Fibroblast of skin of left quadriceps (primary cell): Measurements from ENCODE around the gene RNASEH1.
A peak's percentile ranks its signal among the peaks of the same experiment; 100 is the strongest.

ENCODE experiments used
- DNase-seq, 2 experiments: peaks; one replicate each; pipeline ENCODE4 v3.0.0-alpha.2; 2013; ENCODE audit warnings: low read depth in 2 of 2

RNASEH1 gene

DNA sequence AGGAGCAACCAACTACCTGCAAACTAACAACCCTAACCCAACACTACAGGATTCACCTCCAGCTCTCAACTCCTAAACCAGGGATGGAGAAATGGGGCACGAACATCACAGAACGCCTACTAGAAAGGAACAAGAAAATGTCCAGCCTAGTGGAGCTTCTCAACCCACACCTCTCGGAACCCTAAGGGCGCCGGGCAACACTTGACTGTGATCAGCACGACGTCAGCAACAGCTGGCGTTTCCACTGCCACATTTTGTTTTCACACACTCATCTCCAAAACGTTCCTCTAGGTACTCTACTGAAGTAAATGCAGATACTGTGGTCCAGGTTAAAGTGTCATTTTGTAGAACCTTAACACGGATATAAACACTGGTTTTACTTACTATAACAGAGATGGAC is 4.2 kb downstream of the RNASEH1 start:
- no peak for DNase-seq

DNA sequence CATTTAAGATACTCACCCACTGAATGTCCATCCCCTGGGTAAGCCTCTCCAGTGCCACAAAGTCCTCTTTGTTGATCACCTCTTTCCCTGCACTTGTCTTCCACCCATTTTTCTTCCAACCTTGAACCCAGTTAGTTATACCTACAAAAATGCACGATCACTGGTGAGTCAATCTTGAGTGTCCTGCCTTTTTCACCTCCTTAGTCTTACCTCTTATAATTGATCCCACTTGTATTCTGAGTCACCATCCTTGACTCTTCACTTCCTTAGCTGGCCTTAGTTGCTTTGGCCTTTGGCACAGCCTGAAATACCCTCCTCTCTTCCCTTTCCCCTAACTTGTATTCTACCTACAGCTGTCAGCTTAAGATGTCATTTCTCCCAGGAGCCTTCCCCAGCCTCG is 10.2 kb downstream of the RNASEH1 start:
- no peak for DNase-seq

DNA sequence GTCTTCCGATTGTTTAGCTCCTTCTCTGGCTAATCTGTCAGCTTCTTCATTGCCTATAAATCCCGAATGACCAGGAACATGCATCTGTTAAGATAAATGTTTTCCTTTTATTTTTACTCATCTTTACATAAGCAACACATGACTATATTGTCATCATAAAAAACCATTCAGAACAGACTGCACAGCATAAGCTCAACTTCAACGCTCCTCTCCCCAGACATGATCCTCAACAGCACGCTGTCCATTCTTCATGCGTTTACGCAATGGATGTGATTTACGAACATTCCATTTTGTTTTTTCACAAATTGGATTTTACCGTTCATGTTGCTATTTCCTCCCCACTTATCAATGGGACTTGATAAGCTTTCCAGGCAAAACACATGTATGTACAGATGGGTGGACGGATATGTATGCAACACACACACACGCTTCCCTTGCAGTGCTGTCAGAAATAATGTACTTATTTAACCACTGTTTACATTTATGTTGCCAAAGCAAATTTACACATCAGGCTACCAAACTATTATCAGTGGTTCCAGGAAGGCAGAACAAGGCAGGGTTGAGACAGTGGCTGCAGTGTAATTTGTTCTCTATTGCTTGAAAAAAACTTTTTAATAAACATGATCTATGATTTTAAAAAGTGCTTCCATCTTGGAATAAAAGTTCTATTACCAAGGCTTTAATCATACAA is 12.2 kb downstream of the RNASEH1 start:
- DNase-seq = no peak

DNA sequence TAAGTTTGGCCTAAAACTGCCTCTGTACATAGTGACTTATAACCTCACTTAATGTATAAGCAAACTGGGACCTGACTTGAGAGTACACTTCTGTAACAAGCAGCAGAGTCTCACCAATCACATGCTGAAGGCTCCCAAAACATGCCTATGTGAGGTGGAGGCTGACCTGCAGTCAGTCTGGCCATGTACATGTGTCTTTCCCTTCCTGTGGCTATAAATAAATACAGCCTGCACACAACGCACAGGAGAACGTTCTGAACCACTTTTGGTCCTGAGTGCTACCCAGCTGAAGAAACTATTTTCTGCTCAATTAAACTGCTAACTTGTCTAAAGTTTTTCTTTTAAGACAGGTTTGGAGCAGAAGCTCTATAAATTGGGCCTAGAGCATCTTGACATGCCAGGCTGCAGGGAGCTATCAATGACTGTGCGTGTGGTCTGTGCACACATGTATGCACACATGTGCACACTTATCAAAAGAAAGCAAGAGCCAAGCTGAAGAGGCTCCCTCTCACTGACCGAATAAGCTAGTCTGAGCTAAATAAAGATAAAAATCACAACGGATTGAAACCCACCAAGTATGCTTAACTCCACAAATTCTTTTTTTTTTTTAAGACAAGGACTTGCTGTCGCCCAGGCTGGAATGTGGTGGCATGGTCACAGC is 15.0 kb downstream of the RNASEH1 start:
- no peak for DNase-seq

DNA sequence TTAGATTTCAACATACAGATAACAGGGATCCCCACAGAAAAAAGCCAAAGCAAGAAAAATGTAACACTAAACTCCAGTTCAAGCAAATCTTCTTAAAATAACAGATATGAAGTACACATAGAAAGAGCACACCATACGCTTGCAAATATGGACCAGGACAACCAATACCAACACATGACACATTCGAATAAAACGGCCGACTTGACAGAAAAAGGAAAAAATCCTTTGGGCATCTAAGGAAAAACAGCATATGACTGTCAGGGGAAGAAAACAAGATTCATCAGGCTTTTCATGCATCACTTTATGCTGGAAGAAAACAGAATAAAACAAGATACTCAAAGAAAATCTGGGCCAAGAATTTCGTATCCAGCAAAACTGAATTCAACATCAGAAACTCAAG is 16.0 kb downstream of the RNASEH1 start:
- DNase-seq = no peak

DNA sequence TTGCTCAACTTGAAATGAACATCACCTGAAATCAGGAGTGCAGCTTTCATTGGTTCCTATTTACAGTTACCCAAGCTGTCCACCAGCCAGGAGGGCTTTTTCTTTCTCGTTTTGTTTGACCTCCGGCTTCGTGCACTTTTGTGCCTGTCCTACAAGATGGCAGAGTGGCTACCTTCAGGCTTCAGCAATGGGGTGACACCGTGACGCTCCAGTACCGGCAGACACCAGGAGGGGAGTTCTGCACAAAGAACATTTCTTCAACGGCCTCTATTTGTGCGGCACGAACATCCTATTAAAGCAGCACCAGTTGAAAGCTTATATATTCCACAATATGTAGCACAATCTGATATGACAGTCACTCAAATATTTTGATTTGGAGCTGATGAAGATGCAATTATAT is 18.3 kb downstream of the RNASEH1 start:
- DNase-seq = no peak

DNA sequence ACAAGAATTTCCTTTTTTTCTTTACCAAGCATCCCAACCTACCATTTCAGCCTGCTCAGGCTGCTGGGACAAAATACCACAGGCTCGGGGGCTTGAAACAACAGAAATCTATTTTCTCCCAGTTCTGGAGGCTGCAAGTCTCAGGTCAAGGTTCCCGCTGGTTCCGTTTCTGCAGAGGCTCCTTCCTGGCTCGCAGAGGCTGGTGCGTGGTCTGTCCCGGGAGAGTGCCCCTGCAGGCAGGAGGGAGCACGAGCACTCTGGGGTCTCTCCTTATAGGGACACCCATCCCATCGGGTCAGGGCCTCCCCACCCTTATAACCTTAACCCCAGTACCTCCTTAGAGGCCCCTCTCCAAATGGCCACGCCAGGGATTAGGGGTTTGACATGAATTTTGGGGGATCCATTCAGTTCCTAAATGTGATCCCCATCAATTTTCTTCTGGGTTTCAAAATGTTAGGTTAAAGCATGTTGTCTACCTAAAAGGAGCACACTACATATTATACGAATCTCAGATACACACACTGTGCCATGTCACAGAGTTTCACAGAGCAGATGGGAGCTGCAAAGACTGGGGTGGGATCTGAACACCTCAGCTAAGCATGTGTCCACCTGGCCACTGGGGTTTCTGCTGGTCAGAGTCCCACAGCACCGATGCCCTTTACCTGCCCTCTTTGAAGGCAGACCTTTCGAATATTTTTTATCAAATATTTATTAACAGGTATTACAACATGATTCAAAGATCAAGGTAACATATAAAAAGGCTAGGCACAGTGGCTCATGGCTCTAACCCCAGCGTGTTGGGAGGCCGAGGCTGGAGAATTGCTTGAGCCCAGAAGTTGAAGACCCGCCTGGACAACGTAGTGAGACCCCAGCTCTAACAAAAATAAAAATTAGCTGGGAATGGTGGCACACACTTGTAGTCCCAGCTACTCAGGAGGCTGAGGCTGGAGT is 21.2 kb downstream of the RNASEH1 start:
- DNase-seq = no peak

DNA sequence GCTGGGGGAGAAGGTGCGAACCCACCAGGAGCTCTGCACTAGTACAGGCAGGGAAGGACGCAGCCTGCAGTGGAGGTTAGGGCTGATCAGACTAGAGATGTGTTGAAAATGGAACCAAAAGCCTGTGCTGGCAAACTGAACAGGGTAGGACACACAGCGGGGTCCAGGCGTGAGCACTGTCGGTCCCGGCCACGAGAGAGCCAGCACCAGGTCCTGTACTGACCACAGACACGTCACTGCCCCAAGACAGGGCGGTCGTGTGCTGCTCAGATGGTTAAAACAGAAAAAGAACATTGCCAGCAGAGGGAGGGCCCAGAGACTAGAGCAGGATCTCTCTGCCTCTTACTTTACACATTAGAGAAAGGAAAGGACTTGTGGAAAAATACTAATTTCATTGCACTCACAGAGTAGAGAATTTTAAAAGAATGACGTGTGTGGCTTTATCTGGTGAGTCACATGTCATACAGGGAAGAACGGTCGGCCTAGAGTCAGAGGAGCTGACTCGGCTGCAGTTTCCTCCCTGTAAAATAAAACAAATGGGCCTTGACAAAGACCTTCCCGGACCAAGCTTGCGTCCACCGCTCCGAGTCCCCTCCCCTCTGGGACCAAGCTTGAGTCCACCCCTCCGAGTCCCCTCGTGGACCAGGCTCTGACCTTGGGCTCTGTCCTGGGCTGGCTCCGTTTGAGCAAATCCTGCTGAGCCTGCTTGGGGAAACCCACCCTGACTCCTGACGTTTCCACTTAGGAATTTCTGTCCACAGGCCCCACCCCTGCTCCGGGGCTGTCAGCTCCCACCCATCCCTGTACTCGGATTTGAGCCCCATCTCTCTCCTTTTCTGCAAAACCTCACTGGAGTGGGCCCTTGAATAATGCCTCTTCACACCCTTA is 22.1 kb downstream of the RNASEH1 start:
- DNase-seq = peak; percentile 61 to 65

DNA sequence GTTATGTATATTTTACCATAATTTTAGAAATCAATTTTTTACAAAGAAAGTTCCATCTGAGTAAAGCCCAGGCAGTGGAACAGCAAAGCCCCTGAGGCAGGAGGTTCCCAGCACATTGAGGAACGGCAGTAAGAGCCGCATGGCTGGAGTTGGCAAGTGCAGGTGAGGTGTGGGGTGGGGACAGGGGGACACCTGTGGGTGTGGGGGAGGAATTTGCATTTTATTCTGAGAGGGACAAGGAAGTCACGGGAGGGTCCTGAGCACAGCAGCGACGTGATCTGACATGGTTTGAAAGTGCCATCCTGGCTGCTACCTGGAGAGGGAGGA is 22.7 kb downstream of the RNASEH1 start:
- DNase-seq = no peak

DNA sequence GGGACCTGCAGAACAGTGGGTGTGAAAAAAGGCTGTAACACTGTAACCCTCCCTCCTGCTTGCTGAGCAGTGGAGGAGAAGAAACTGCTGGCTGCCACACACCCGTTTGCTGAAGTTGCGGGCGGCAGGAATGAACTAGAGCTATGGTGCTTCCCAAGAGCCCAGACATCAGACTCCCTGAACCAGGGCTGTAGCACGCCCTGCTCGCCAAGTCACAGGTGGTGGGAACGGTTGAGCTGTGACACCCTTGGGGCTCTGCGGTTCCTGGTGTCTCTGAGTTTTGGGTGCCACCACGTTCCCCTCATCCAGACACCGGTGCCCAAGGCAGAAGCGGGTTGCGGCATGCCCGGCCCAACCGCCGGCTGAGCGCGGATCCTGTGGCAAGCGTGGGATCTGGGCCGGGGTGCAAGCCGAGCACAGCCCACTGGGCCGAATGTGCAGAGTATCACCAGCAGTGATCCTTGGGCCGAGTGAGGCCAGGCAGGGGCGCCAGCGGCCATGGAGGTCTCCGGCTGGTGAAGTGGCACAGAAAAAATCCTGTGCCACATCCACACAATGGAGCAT is 23.8 kb downstream of the RNASEH1 start:
- no peak for DNase-seq

DNA sequence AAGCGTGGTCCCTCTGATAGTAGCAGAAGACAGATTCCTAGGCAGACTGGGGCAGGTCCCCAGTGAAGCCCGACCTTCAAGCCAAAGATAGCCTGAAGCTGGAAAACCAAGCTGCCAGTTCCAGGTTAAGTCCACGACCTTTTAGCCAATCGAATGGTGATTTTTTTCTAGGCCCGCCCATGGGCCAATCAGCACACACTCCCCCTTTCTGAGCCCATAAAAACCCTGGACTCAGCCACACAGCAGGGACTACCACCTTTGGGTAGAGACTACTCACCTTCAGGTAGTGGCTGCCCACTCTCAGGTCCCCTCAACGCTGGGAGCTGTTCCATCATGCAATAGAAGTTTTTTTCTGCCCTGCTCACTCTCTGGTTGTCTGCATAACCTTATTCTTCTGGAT is 24.3 kb downstream of the RNASEH1 start:
- no peak for DNase-seq

DNA sequence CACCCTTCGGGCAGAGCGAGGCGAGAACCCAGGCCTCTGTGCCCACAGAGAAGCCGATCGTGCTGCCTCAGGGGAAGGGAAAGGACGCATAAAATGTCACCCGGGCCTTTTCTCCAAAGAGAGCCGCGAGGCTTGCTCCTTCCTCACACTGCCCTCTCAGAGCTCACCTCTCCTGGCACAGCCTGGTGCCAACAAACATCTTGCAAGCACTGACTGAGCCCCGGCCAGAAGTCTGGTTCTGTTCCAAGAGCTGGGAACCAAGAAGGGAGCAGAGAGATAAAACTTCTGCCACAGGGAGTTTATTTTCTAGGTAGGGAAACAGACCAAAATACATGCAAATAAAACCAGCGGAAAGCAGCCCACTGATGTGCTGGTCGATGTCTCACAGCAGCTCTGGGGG is 25.2 kb downstream of the RNASEH1 start:
- DNase-seq = no peak

DNA sequence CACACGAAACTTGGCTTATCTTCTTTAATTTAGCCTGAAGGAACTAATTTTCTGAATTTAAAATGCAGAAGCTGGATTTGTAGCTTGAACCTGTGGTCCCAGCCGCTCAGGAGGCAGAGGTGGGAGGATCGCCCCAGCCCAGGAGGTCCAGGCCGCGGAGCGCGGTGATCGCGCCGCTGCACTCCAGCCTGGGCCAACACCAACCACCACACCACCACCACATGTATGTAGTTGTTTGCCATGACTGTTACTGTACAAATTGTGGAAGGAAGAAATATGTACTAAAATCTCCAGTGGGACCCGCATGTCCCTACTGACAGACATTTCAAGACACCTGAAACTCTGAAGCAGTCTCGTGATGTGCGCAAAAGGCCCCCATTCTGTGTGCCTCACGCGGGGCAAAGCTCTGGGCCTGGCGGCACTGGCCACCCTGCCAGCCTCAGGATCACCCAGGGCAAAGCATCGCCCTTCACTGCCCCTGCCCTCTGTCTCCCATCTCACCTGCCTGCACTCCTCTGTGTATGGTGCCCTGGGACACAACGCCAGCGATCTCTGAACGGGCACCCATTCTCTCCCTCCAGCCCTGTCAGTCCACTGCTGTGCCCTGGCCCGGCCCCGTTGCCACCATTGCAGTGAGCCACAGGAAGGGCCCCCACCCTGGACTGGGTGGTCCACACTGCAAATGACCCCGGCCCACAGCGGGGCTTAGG is 28.7 kb downstream of the RNASEH1 start:
- DNase-seq = no peak

DNA sequence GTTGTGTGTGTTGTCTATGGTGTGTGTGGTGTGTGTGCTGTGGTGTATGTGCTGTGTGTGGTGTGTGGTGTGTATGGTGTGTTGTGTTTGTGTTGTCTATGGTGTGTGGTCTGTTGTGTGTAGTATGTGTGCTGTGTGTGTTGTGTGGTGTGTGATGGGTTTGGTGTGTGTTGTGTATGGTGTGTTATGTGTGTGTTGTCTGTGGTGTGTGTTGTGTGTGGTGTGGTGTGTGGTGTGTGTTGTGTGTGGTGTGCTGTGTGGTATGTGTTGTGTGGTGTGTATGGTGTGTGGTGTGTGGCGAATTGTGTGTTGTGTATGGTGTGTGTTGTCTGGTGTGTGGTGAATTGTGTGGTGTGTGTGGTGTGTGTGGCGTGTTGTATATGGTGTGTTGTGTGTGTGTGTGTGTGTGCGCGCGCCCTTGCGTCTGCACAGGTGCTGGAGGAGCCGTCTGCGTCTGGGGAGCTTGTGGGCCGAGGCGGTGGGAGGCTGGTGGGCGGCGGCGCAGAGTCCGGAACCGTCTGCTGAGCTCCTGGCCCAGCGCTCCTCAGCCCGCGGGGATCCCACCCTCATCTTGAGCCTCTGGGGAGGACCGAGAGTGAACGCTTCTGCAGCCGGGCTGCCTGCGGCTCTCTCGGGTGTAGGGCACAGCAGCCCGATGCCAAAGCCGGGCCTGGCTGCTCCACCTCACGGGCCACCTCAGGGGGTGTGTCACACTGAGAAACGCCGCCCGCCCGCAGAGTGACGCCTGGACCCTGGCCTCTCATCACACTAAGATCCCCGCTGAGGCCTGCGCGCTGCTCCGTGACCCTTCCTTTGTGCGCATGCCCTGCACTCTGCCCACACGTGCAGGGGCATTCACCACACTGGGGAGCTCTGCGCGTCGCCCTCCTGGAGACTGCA is 30.0 kb downstream of the RNASEH1 start:
- DNase-seq = no peak

DNA sequence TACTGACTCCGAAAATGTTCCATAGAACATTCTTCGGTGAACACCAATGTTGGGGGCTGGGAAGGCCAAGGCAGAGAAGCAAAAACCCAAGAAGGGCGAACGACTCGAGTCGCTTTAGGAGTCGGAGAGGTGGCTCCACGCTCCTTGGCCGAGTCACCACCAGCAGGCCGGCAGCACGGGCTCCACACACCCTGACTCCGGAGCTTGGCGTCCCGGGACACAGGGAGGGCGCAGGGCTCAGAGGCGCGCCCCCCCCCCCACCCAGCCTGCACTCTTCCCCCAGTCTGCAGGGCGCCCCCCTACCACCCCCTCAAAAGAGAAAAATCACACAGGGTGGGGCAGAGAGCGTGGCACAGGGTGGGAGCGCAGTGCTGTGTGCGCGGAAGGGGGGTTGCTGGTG is 31.3 kb downstream of the RNASEH1 start:
- DNase-seq = no peak

DNA sequence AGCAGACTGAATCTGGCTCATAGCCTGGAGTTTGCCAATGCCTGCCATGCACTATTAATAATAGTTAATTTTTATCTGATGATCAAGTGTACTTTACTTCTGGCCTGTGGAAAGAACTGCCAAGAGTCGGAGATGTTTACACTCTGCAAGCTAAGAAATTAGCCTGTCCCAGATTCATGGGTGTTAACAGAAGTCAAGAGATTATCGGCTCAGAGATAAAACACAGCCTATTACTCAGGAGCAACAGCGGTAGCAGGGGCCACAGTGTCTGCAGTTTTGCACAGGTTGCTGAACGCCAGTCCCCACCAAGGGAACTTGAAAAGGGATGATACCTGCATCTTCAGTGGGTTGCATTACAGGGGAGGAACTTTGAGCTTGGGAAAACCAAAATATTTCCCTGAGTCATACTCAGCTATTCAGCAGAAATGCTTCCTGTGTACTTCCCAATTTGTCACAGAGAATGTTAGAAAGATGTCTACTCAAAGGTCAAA is 34.5 kb downstream of the RNASEH1 start:
- no peak for DNase-seq

DNA sequence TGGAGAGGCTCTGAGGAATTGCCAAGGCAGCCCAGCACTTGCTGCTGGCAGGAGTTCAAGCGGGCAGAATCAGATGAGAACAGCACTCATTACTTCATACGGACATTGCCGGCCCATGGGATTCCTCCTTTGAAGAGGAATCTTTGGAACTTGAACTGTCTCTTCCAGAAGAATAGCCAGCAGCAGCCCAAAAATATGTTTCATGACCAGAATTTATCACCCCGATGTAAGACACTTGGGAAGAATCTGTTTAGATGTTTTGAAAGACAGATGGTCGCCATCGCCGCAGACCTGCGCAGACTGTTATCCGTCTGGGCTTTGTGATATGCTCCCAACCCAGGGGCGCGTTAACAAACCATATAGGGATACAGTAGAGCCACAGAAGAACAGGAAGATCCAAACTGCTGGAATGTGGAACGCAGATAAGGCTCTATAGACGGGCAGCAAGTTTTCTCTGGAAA is 35.1 kb downstream of the RNASEH1 start:
- DNase-seq = no peak

DNA sequence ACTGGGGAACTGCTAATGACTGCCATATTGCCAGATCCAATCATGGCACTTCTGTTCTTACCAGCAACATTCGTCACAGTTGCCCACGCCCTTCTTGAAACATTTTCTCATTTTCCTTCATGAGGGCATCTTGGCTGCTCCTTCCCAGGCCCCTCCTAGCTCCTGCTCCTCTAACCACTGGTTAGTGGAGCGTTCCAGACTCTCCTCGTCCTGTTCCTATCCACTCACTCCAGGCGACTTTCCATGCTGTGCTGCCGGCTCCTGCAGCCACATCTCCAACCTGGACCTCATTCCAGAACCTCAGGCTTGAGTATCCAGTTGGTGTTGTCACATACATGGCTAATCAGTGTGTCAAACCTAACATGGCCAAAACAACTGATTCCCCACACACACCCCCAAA is 37.5 kb downstream of the RNASEH1 start:
- no peak for DNase-seq
